A549 treated with GW870086 at 1 μM for 4 hours (cell line): ENCODE data around the gene TMEM207. TPM values are rescaled to one million over a fixed set of nuclear protein-coding genes. Genes with fewer than 3 reads are reported as not detected.

ENCODE experiments used
- total RNA-seq: library from RNA; stranded (reverse); fragments of 200-300 nt; extraction: Qiagen RNA extraction; gene quantifications from 5 replicates; pipeline ENCODE4 v1.2.3, GENCODE V29; 2022; ENCODE audit warnings: low read depth

TMEM207 gene
- total RNA-seq: not detected in 5 replicates

GRCh38 chr3:190449801-190450200, at the start of gene TMEM207:
TSS of gene TMEM207 (minus strand) at chr3:190449901. CDS start at chr3:190449809, 92 bp downstream.

GRCh38 chr3:190387578-190388213, 62.0 kb downstream of the TMEM207 start, which contains the start of gene CLDN16:
TSS of gene CLDN16 (plus strand) at chr3:190388163. CDS start at chr3:190388330, 167 bp downstream.

Other genes with a start within 250 kb of the TMEM207 start
- gene CLDN1, start 127.5 kb downstream of the TMEM207 start, total RNA-seq: 18.5 to 23.3 TPM (median 21.3 TPM) in 5 replicates
- gene CLDN16, start 61.7 kb downstream of the TMEM207 start, total RNA-seq: not detected in 5 replicates
- gene IL1RAP, start 64.2 kb upstream of the TMEM207 start, total RNA-seq: 5.2 to 6.6 TPM (median 6.5 TPM) in 5 replicates